Measurements from ENCODE around the gene ICOSLG.
"Not testable (repeated sequence)": the region's sequence is repeated elsewhere in the genome, so short reads cannot be mapped to it uniquely, and the experiment has no call there.

The ICOSLG gene

DNA sequence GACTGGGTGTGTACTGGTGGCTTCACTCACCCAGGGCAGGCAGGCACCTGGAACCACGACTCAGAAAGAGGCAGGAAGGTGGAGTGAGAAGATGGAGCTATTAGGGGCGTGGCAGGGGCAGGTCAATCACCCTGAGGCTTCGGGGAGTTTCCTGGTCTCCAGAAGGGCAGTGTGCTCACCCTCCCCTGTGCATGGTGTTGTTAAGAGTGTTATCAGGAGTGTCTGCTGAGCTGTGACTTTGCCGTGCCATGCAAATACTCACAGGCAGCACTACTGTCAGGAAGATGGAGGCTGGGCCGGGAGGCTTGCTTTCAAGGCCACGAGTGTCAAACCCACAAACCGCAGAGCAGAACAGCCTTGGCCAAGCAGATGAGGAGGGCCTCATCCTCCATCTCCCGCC lies 22.3 kb downstream of the ICOSLG start:
- not testable (repeated sequence) for H3K36me3 ChIP-seq (ENCODE audit: control insufficient read depth in 1 of 2, insufficient read depth in 2 of 2, low read length in 2 of 2); H3K9ac ChIP-seq (ENCODE audit: low read depth in 1 of 2, low read length in 2 of 2); H3K27ac ChIP-seq (ENCODE audit: low read depth, low read length); H3K27me3 ChIP-seq (ENCODE audit: control insufficient read depth in 1 of 2, insufficient read depth in 2 of 2, low read length in 2 of 2); H3K9me3 ChIP-seq (ENCODE audit: control insufficient read depth in 1 of 2, low read length in 2 of 2); H3K4me1 ChIP-seq (ENCODE audit: control insufficient read depth in 1 of 2, insufficient read depth in 2 of 2, low read length in 2 of 2); H3K4me3 ChIP-seq (ENCODE audit: low read depth in 1 of 2, low read length in 2 of 2)

DNA sequence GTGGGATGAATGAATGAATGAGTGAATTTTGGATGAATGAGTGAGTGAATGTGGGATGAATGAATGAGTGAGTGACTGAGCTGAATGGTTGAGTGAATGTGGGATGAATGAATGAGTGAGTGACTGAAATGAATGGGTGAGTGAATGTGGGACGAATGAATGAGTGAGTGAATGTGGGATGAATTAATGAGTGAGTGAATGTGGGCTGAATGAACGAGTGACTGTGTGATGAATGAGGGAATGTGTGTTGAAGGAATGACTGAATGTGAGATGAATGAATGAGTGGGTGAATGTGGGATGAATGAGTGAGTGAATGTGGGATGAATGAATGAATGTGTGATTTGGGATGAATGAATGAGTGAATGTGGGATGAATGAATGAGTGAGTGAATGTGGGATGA lies 28.8 kb downstream of the ICOSLG start:
- H3K4me3 ChIP-seq (ENCODE audit: low read depth in 1 of 2, low read length in 2 of 2); H3K27me3 ChIP-seq (ENCODE audit: control insufficient read depth in 1 of 2, insufficient read depth in 2 of 2, low read length in 2 of 2); H3K9me3 ChIP-seq (ENCODE audit: control insufficient read depth in 1 of 2, low read length in 2 of 2); H3K36me3 ChIP-seq (ENCODE audit: control insufficient read depth in 1 of 2, insufficient read depth in 2 of 2, low read length in 2 of 2); H3K27ac ChIP-seq (ENCODE audit: low read depth, low read length); H3K9ac ChIP-seq (ENCODE audit: low read depth in 1 of 2, low read length in 2 of 2); H3K4me1 ChIP-seq (ENCODE audit: control insufficient read depth in 1 of 2, insufficient read depth in 2 of 2, low read length in 2 of 2): not testable (repeated sequence)

DNA sequence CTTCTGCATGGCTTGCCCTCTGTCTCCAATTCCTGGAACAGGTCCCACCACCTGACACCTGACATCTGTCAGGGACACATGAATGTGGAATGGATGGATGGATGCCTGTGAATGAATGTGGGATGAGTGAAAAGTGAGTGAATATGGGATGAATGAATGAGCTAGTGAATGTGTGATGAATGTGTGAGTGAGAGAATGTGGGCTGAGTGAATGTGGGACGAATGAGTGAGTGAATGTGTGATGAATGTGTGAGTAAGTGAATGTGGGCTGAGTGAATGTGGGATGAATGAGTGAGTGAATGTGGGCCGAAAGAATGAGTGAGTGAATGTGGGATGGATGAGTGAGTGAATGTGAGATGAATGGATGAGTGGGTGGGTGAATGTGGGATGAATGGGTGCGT lies 29.2 kb downstream of the ICOSLG start:
- not testable (repeated sequence) for H3K36me3 ChIP-seq (ENCODE audit: control insufficient read depth in 1 of 2, insufficient read depth in 2 of 2, low read length in 2 of 2); H3K27me3 ChIP-seq (ENCODE audit: control insufficient read depth in 1 of 2, insufficient read depth in 2 of 2, low read length in 2 of 2); H3K9me3 ChIP-seq (ENCODE audit: control insufficient read depth in 1 of 2, low read length in 2 of 2); H3K27ac ChIP-seq (ENCODE audit: low read depth, low read length); H3K9ac ChIP-seq (ENCODE audit: low read depth in 1 of 2, low read length in 2 of 2); H3K4me3 ChIP-seq (ENCODE audit: low read depth in 1 of 2, low read length in 2 of 2); H3K4me1 ChIP-seq (ENCODE audit: control insufficient read depth in 1 of 2, insufficient read depth in 2 of 2, low read length in 2 of 2)

DNA sequence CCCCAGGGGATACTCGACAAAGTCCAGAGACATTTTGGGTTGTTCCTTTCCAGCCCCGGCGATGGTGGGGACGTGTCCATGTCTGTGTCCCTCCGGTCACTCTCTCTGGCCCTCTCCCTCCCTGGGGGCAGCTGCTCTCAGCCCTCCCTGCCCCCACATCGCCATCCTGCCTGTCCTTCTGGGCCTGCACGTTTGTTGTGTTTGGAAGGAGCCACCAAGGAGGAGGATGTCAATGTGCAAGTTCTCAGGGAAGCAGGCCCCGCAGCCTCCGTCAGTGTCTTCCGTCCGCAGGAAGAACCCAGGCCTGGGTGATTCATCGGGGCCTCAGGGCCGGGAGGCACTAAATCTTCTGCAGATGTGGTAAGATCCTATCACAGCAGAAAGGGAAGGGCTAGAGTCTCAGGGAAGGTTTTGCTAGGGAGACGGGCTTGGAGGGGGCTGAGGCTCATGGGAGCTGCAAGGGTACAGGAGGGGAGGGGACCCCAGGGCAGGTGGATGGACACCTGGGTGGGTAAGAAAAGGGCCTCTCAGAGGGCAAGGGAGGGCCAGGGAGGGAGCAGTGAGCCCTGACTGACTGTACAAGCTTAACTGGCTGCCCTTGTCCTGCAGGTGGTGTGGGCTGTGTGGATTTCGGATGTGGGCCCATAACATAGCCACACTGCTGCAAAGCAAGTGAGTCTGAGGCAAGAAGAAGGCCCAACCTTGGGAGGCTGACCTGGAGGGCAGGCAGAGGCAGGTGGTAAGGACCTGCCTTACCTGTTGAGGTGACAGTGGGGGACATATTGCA lies 32.7 kb downstream of the ICOSLG start:
- not testable (repeated sequence) for H3K4me3 ChIP-seq (ENCODE audit: low read depth in 1 of 2, low read length in 2 of 2); H3K27ac ChIP-seq (ENCODE audit: low read depth, low read length); H3K4me1 ChIP-seq (ENCODE audit: control insufficient read depth in 1 of 2, insufficient read depth in 2 of 2, low read length in 2 of 2); H3K9me3 ChIP-seq (ENCODE audit: control insufficient read depth in 1 of 2, low read length in 2 of 2); H3K9ac ChIP-seq (ENCODE audit: low read depth in 1 of 2, low read length in 2 of 2); H3K36me3 ChIP-seq (ENCODE audit: control insufficient read depth in 1 of 2, insufficient read depth in 2 of 2, low read length in 2 of 2); H3K27me3 ChIP-seq (ENCODE audit: control insufficient read depth in 1 of 2, insufficient read depth in 2 of 2, low read length in 2 of 2)

DNA sequence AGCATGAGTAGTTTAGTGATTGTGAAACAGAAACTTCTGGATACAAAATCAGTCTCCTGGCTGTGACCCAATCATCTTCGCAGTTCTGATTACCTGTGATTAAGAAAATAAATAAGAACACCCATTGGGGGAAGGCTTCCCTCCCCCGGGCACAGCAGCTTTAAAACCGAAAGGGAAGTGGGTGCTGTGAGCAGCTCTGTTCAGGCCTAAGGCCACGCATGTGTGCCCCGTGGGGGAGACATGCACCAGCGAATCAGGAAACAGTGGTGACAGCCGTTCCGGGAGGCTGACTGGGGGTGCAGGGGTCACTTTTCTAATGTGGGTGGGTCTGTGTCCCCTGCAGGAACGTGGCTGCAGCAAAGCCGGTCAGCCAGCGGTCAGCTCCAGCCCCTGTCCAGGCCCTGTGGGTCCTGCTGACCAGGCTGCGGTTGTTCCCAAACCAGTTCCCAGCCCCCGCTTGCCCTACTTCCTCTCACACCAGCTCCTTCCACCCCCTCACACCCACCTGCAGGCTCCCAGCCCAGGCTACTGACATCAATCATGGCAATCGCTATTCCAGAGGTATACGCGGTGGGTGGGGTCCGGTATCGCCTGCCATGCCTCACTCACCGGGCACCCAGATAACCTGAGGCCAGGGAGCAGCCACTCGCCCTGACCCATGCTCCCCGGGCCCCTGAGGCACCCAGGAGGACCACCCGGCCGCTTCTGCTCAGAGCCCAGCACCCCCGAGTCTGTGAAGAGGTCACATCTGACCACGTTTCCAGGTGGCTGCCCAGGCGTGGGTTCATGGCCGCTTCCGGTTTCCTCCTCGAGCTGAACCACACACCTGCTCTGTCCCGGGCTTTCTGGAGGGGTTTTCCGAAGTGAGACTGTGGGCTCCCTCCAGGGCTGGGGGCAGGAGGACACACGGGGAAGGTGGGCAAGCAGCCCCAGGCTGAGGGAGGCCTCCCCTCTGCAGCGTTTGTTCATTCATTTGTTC lies 33.8 kb downstream of the ICOSLG start:
- not testable (repeated sequence) for H3K4me3 ChIP-seq (ENCODE audit: low read depth in 1 of 2, low read length in 2 of 2); H3K4me1 ChIP-seq (ENCODE audit: control insufficient read depth in 1 of 2, insufficient read depth in 2 of 2, low read length in 2 of 2); H3K36me3 ChIP-seq (ENCODE audit: control insufficient read depth in 1 of 2, insufficient read depth in 2 of 2, low read length in 2 of 2); H3K9me3 ChIP-seq (ENCODE audit: control insufficient read depth in 1 of 2, low read length in 2 of 2); H3K27me3 ChIP-seq (ENCODE audit: control insufficient read depth in 1 of 2, insufficient read depth in 2 of 2, low read length in 2 of 2); H3K27ac ChIP-seq (ENCODE audit: low read depth, low read length); H3K9ac ChIP-seq (ENCODE audit: low read depth in 1 of 2, low read length in 2 of 2)

DNA sequence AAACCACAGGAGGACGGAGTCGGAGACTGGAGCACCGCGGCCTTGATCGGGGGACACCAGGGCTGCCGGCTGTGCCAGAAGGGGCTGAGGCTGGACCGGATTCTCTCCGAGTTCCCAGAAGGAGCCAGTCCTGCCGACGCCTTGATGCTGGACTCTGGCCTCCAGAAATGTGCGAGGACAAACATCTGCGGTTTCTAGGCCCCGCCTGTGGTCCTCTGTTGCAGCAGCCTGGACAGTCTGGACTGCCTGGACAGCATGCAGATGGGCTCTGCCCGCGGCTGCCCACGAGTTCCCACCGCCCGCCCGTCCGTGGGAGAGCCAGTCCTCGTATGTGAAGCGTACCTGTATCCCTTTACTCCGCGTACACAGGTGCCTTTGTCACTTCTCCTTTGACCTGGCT lies 34.6 kb downstream of the ICOSLG start:
- H3K9ac ChIP-seq (ENCODE audit: low read depth in 1 of 2, low read length in 2 of 2); H3K27me3 ChIP-seq (ENCODE audit: control insufficient read depth in 1 of 2, insufficient read depth in 2 of 2, low read length in 2 of 2): not testable (repeated sequence)

DNA sequence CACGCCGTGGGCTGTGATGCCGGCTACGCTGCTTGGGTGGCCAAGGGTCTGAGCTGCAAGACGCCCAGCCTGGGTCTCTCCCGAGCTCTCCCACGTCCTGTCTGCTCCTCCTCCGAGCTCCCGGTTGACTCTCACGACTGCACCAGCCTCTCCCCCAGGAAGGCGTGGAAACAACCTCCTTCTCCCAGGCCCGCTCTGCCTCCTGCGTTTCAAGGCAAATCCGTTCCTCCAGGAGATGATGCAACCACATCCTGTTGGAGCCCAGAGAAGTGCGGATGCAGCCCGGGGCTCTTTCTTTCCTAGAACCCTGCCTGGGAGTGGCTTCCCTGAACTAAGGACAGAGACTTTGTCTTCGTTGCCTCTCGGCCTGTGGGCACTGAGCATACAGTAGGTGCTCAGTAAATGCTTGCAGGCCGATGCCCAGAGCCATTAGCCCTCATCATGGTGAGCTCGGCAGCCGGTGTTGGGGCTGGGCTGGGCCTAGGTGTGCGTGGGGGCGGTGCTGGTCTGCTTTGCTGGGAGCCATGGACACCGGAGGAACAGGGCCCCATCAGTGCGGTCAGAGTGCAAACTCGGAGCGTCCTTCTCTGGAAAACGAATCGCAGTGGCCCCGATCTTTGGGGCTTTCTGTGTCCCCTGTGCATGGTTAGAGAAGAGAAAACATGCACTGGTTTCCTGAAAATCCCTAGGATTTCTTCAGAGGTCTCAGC lies 38.0 kb downstream of the ICOSLG start:
- not testable (repeated sequence) for H3K4me1 ChIP-seq (ENCODE audit: control insufficient read depth in 1 of 2, insufficient read depth in 2 of 2, low read length in 2 of 2); H3K27ac ChIP-seq (ENCODE audit: low read depth, low read length); H3K4me3 ChIP-seq (ENCODE audit: low read depth in 1 of 2, low read length in 2 of 2); H3K36me3 ChIP-seq (ENCODE audit: control insufficient read depth in 1 of 2, insufficient read depth in 2 of 2, low read length in 2 of 2); H3K27me3 ChIP-seq (ENCODE audit: control insufficient read depth in 1 of 2, insufficient read depth in 2 of 2, low read length in 2 of 2); H3K9ac ChIP-seq (ENCODE audit: low read depth in 1 of 2, low read length in 2 of 2); H3K9me3 ChIP-seq (ENCODE audit: control insufficient read depth in 1 of 2, low read length in 2 of 2)

More for the DNA sequence above, 34.6 kb downstream of the ICOSLG start:
- not testable (repeated sequence) for H3K4me1 ChIP-seq (ENCODE audit: control insufficient read depth in 1 of 2, insufficient read depth in 2 of 2, low read length in 2 of 2); H3K4me3 ChIP-seq (ENCODE audit: low read depth in 1 of 2, low read length in 2 of 2); H3K27ac ChIP-seq (ENCODE audit: low read depth, low read length); H3K36me3 ChIP-seq (ENCODE audit: control insufficient read depth in 1 of 2, insufficient read depth in 2 of 2, low read length in 2 of 2); H3K9me3 ChIP-seq (ENCODE audit: control insufficient read depth in 1 of 2, low read length in 2 of 2)

DNA sequence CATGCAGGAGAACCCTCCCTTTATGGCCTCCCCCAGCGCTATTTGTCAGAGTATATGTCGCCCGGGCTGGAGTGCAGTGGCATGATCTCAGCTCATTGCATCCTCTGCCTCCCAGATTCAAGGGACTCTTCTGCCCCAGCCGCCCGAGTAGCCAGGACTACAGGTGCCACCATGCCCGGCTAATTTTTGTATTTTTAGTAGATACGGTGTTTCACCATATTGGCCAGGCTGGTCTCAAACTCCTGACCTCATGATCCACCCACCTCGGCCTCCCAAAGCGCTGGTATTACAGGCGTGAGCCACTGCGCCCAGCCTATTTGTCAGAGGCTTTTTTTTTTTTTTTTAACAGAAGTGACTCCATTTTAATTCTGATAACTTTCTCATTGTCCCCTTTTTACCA lies 40.7 kb downstream of the ICOSLG start:
- H3K27ac ChIP-seq (ENCODE audit: low read depth, low read length); H3K36me3 ChIP-seq (ENCODE audit: control insufficient read depth in 1 of 2, insufficient read depth in 2 of 2, low read length in 2 of 2); H3K27me3 ChIP-seq (ENCODE audit: control insufficient read depth in 1 of 2, insufficient read depth in 2 of 2, low read length in 2 of 2); H3K9me3 ChIP-seq (ENCODE audit: control insufficient read depth in 1 of 2, low read length in 2 of 2); H3K4me1 ChIP-seq (ENCODE audit: control insufficient read depth in 1 of 2, insufficient read depth in 2 of 2, low read length in 2 of 2); H3K4me3 ChIP-seq (ENCODE audit: low read depth in 1 of 2, low read length in 2 of 2); H3K9ac ChIP-seq (ENCODE audit: low read depth in 1 of 2, low read length in 2 of 2): not testable (repeated sequence)

DNA sequence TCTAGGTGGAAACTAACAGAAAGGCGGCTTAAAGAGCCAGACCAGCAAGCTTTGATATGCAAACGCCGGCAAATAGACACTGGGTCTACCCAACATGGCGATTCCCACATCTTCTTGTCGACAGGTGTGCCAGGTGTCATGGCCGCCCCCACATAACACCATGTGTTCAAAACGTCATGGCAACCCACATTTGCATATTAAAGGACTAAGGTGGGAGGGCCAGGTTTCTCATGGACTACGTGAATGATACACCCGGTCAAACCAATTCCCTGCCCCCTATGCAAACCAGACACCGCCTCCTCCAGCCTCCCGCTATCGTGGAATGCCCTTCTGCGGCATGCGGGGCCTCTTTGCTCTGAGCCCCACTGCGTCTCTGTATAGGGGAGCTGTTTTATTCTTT lies 41.3 kb downstream of the ICOSLG start:
- Histone ChIP-seq H3K9ac (ENCODE audit: low read depth in 1 of 2, low read length in 2 of 2) (no peak overlapping the region), H3K36me3 (ENCODE audit: control insufficient read depth in 1 of 2, insufficient read depth in 2 of 2, low read length in 2 of 2) (no peaks in the 10 kb centered on the region), H3K4me3 (ENCODE audit: low read depth in 1 of 2, low read length in 2 of 2) (no peak overlapping the region), H3K9me3 (ENCODE audit: control insufficient read depth in 1 of 2, low read length in 2 of 2) (no peaks in the 10 kb centered on the region), H3K4me1 (ENCODE audit: control insufficient read depth in 1 of 2, insufficient read depth in 2 of 2, low read length in 2 of 2) (no peaks in the 10 kb centered on the region), H3K27ac (ENCODE audit: low read depth, low read length) (no peak overlapping the region), H3K27me3 (ENCODE audit: control insufficient read depth in 1 of 2, insufficient read depth in 2 of 2, low read length in 2 of 2) (no peaks in the 10 kb centered on the region)

DNA sequence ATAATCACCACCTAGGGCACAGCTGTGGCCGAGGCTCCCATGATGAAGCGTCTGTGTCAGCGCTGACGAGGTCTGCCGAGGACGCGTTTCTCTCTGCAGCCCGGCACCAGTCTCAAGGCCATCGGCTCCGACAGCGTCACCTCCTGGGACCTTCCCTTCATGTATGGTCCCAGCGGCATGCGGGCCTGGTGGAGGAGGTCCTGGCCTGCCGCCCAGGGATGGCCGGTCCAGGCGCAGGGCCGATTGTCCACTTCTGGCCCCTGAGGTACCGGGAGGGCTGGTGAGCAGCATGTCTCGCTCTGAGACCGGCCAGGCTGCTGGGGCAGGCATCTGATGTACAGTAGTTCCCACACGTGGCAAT lies 43.6 kb downstream of the ICOSLG start:
- not testable (repeated sequence) for H3K4me3 ChIP-seq (ENCODE audit: low read depth in 1 of 2, low read length in 2 of 2); H3K9ac ChIP-seq (ENCODE audit: low read depth in 1 of 2, low read length in 2 of 2); H3K4me1 ChIP-seq (ENCODE audit: control insufficient read depth in 1 of 2, insufficient read depth in 2 of 2, low read length in 2 of 2); H3K27me3 ChIP-seq (ENCODE audit: control insufficient read depth in 1 of 2, insufficient read depth in 2 of 2, low read length in 2 of 2); H3K9me3 ChIP-seq (ENCODE audit: control insufficient read depth in 1 of 2, low read length in 2 of 2); H3K36me3 ChIP-seq (ENCODE audit: control insufficient read depth in 1 of 2, insufficient read depth in 2 of 2, low read length in 2 of 2); H3K27ac ChIP-seq (ENCODE audit: low read depth, low read length)
